Stomach (tissue), 9 donors: ENCODE data around the gene HTT. TPM values are rescaled to one million over a fixed set of nuclear protein-coding genes. Genes with fewer than 3 reads are reported as not detected.

ENCODE experiments used
- DNase-seq, 2 donors: peaks; one replicate each; pipeline versions ENCODE4 v3.0.0 to v3.0.0-alpha.2; 2013 to 2019
- H3K27ac ChIP-seq, 5 donors: fragments of 200-600 bp in 4 of 5; sonication (generic) in 4 of 5; one replicate each; pipeline ENCODE4 v1.5.1; 2013 to 2019; ENCODE audit warnings: mild to moderate bottlenecking in 1 of 5, moderate library complexity in 1 of 5
- H3K27me3 ChIP-seq, 3 donors: fragments of 200-600 bp; sonication (generic); one replicate each; pipeline ENCODE4 v1.5.1; 2017 to 2019; ENCODE audit warnings: mixed run types in 1 of 3
- H3K36me3 ChIP-seq, 4 donors: fragments of 200-600 bp; sonication (generic); 1 replicate in 3 of 4; 2 replicates in 1 of 4; pipeline ENCODE4 v1.5.1; 2016 to 2019
- H3K4me1 ChIP-seq, 4 donors: fragments of 200-600 bp; sonication (generic); one replicate each; pipeline ENCODE4 v1.5.1; 2016 to 2019
- H3K4me3 ChIP-seq, 4 donors: fragments of 200-600 bp; sonication (generic) in 3 of 4; one replicate each; pipeline ENCODE4 v1.5.1; 2016 to 2019; ENCODE audit warnings: mild to moderate bottlenecking in 1 of 4
- H3K9me3 ChIP-seq, 4 donors: fragments of 200-600 bp; sonication (generic); one replicate each; pipeline ENCODE4 v1.5.1; 2016 to 2019
- CTCF ChIP-seq, 7 experiments: fragments of 450-650 bp in 4 of 7; fragments of 200-600 bp in 3 of 7; sonication (generic) in 3 of 7; IDR thresholded peaks; one replicate each; pipeline ENCODE4 v1.5.1; 2016 to 2019; ENCODE audit warnings: antibody characterized with exemption in 7 of 7, control low read depth in 2 of 7, mild to moderate bottlenecking in 1 of 7
- EP300 ChIP-seq: sonication (generic); formaldehyde crosslinking; IDR thresholded peaks from one replicate; pipeline ENCODE4 v1.6.1; 2017; ENCODE audit warnings: antibody characterized with exemption
- POLR2A ChIP-seq, 4 donors: fragments of 450-650 bp; IDR thresholded peaks; one replicate each; pipeline ENCODE4 v1.6.1; 2016; ENCODE audit warnings: antibody characterized with exemption in 4 of 4, control low read depth in 2 of 4, mild to moderate bottlenecking in 1 of 4, moderate library complexity in 1 of 4
- POLR2AphosphoS5 ChIP-seq, 3 donors: sonication (generic); formaldehyde crosslinking; IDR thresholded peaks; one replicate each; pipeline ENCODE4 v1.6.1; 2016; ENCODE audit warnings: antibody characterized with exemption in 3 of 3
- WGBS, 5 donors: extraction: QIAGEN DNeasy Blood & Tissue Kit in 3 of 5; methylation state at CpG; one replicate each; pipeline versions ENCODE4 v1.1.5 to v1.1.7; 2013 to 2018; 5-methylcytosine and 5-hydroxymethylcytosine counted together
- intact Hi-C: fragments of 100-400 bp; cut with DNase I; formaldehyde crosslinking; loops from one replicate; pipeline ENCODE4 v1.15.1; 2023; ENCODE audit warnings: low total_unique reads
- polyA plus RNA-seq, 3 donors: library from polyadenylated mRNA; stranded (reverse); fragments of 200-250 nt; gene quantifications; one replicate each; pipeline ENCODE4 v1.2.3, GENCODE V29; 2013
- total RNA-seq, 5 donors: library from RNA; depleted of rRNA; stranded (reverse); fragments of >200 nt; gene quantifications; one replicate each; pipeline versions ENCODE4 v1.1.0 to v1.2.3, GENCODE V29; 2014 to 2016
- donor health status: healthy with polysubstance abuse.
- donor health status: Bipolar disorder and iron deficiency.
- donor health status: healthy.

Gene HTT
- total and polyA plus RNA-seq, 8 donors: 3.4 to 95.7 (median 41.6) TPM

GRCh38 chr4:3286335-3287175 lies 212.1 kb downstream of the HTT start:
- H3K27ac ChIP-seq: no peak overlapping the region
- WGBS, 5 donors: 64 to 76% (median 71%) methylated on average over 29 to 32 of the region's 32 CpGs
- intact Hi-C loops: no loop called here

GRCh38 chr4:3287271-3287971 lies 212.9 kb downstream of the HTT start:
- peak in 1 of 2 donors; percentile 20 for DNase-seq
- 54 to 70% (median 58%) methylated on average over 14 of the region's 14 CpGs for WGBS, 5 donors
- Histone ChIP-seq H3K27ac (no peak overlapping the region), H3K9me3 (no peaks in the 10 kb centered on the region), H3K4me3 (no peak overlapping the region), H3K36me3 (no peaks in the 10 kb centered on the region), H3K4me1 (peaks cover 11 to 18% (median 15%) of the 10 kb centered on the region in 4 donors), H3K27me3 (peaks cover 0 to 43% (median 23%) of the 10 kb centered on the region in 3 donors)
- TF ChIP-seq CTCF (IDR thresholded peaks at IDR 0.05): no peak
- TF ChIP-seq POLR2A (IDR thresholded peaks at IDR 0.05): no peak
- TF ChIP-seq EP300: no peak
- no peak for TF ChIP-seq POLR2AphosphoS5 (IDR thresholded peaks at IDR 0.05)
- intact Hi-C loops: no loop called here

More at GRCh38 chr4:3286335-3287175, 212.1 kb downstream of the HTT start:
- TF ChIP-seq CTCF (IDR thresholded peaks at IDR 0.05): no peak
- peak in 1 of 2 donors; percentile 22 for DNase-seq
- Histone ChIP-seq H3K27me3 (peaks cover 0 to 43% (median 23%) of the 10 kb centered on the region in 3 donors), H3K36me3 (no peaks in the 10 kb centered on the region), H3K4me1 (peaks cover 6 to 13% (median 9%) of the 10 kb centered on the region in 4 donors), H3K9me3 (no peaks in the 10 kb centered on the region), H3K4me3 (no peak overlapping the region)

- Histone ChIP-seq H3K4me1 (peaks cover 11 to 18% (median 16%) of the 10 kb centered on the region in 4 donors), H3K27ac (no peak overlapping the region), H3K27me3 (peaks cover 0 to 43% (median 23%) of the 10 kb centered on the region in 3 donors), H3K9me3 (no peaks in the 10 kb centered on the region), H3K36me3 (no peaks in the 10 kb centered on the region), H3K4me3 (no peak overlapping the region)
- WGBS, 5 donors: 78 to 89% (median 81%) methylated on average over 10 to 24 of the region's 24 CpGs
- peak in 1 of 2 donors; percentile 19 for DNase-seq
- TF ChIP-seq CTCF (IDR thresholded peaks at IDR 0.05) (no peak), EP300 (no peak), POLR2AphosphoS5 (IDR thresholded peaks at IDR 0.05) (no peak), POLR2A (IDR thresholded peaks at IDR 0.05) (no peak)
- intact Hi-C loops: no loop called here
These were observed 213.6 kb downstream of the HTT start for GRCh38 chr4:3287972-3288570.

GRCh38 chr4:3288571-3289094 lies 214.2 kb downstream of the HTT start:
- DNase-seq: peak in 1 of 2 donors; percentile 23
- Histone ChIP-seq H3K27ac (no peak overlapping the region), H3K4me3 (no peak overlapping the region), H3K27me3 (peaks cover 0 to 39% (median 23%) of the 10 kb centered on the region in 3 donors), H3K36me3 (no peaks in the 10 kb centered on the region), H3K9me3 (no peaks in the 10 kb centered on the region), H3K4me1 (peaks cover 11 to 21% (median 19%) of the 10 kb centered on the region in 4 donors)
- WGBS, 5 donors: 75 to 83% (median 80%) methylated on average over 8 to 11 of the region's 11 CpGs
- TF ChIP-seq POLR2A (IDR thresholded peaks at IDR 0.05) (no peak), EP300 (no peak), POLR2AphosphoS5 (IDR thresholded peaks at IDR 0.05) (no peak), CTCF (IDR thresholded peaks at IDR 0.05) (no peak)
- intact Hi-C loops: no loop called here
